Endothelial cell (in vitro differentiated cells): Measurements from ENCODE around the gene IGFBP3. TPM values are rescaled to one million over a fixed set of nuclear protein-coding genes. Genes with fewer than 3 reads are reported as not detected.

ENCODE experiments used
- DNase-seq: peaks from one replicate; pipeline ENCODE4 v3.0.0; 2021; ENCODE audit warnings: low spot score
- H3K27ac Mint-ChIP-seq: one replicate; pipeline ENCODE4 v1.8.0; 2021; ENCODE audit warnings: mixed read lengths, inconsistent platforms; ENCODE audit not compliant: unreplicated experiment
- H3K27me3 Mint-ChIP-seq: one replicate; pipeline ENCODE4 v1.8.0; 2021; ENCODE audit warnings: mild to moderate bottlenecking, moderate library complexity, mixed read lengths, inconsistent platforms; ENCODE audit not compliant: unreplicated experiment
- H3K36me3 Mint-ChIP-seq: one replicate; pipeline ENCODE4 v1.8.0; 2021; ENCODE audit warnings: mild to moderate bottlenecking, low read depth, mixed read lengths, inconsistent platforms; ENCODE audit not compliant: unreplicated experiment
- H3K4me1 Mint-ChIP-seq: one replicate; pipeline ENCODE4 v1.8.0; 2021; ENCODE audit warnings: mild to moderate bottlenecking, mixed read lengths, inconsistent platforms; ENCODE audit not compliant: unreplicated experiment
- H3K4me3 Mint-ChIP-seq: one replicate; pipeline ENCODE4 v1.8.0; 2021; ENCODE audit warnings: mild to moderate bottlenecking, mixed read lengths, inconsistent platforms; ENCODE audit not compliant: unreplicated experiment
- H3K9me3 Mint-ChIP-seq: one replicate; pipeline ENCODE4 v1.8.0; 2021; ENCODE audit warnings: mixed read lengths, inconsistent platforms; ENCODE audit not compliant: unreplicated experiment
- CTCF ChIP-seq: fragments of 200-600 bp; sonication (generic); IDR thresholded peaks from one replicate; pipeline ENCODE4 v1.5.0; 2021; ENCODE audit warnings: antibody characterized with exemption; ENCODE audit not compliant: unreplicated experiment
- total RNA-seq: library from RNA; stranded (reverse); fragmentation: NEBNext Ultra II Directional; extraction: Animal tissue kit (Norgen Biotek cat#: 25700); gene quantifications from one replicate; pipeline ENCODE4 v1.2.1, GENCODE V29; 2021; ENCODE audit not compliant: unreplicated experiment

Gene IGFBP3
- total RNA-seq, 1 donor from 2014 or later, result 125 TPM

- peaks cover 31% of the 10 kb centered on the region for H3K4me1 Mint-ChIP-seq
- H3K9me3 Mint-ChIP-seq, result no peaks in the 10 kb centered on the region
- no peaks in the 10 kb centered on the region for H3K36me3 Mint-ChIP-seq
- no peak for DNase-seq
- peaks cover 4% of the 10 kb centered on the region for H3K27me3 Mint-ChIP-seq
- no peak overlapping the region for H3K4me3 Mint-ChIP-seq
- no peak overlapping the region for H3K27ac Mint-ChIP-seq
- no peak for TF ChIP-seq CTCF
These were observed 26.4 kb downstream of the IGFBP3 start for GRCh38 chr7:45894665-45895062.

GRCh38 chr7:45893996-45894664, 26.9 kb downstream of the IGFBP3 start:
- Mint-ChIP-seq H3K4me3 (no peak overlapping the region), H3K9me3 (no peaks in the 10 kb centered on the region), H3K27me3 (peaks cover 4% of the 10 kb centered on the region), H3K27ac (no peak overlapping the region), H3K36me3 (no peaks in the 10 kb centered on the region), H3K4me1 (peaks cover 36% of the 10 kb centered on the region)
- TF ChIP-seq CTCF, result no peak
- DNase-seq, result no peak

GRCh38 chr7:45893374-45893995, 27.6 kb downstream of the IGFBP3 start:
- no peak for DNase-seq
- Mint-ChIP-seq H3K4me3 (no peak overlapping the region), H3K27ac (peak overlapping the region; percentile 71), H3K36me3 (no peaks in the 10 kb centered on the region), H3K4me1 (peaks cover 38% of the 10 kb centered on the region), H3K9me3 (no peaks in the 10 kb centered on the region), H3K27me3 (peaks cover 4% of the 10 kb centered on the region)
- TF ChIP-seq CTCF, result no peak

- DNase-seq, result no peak
- H3K36me3 Mint-ChIP-seq, result no peaks in the 10 kb centered on the region
- H3K9me3 Mint-ChIP-seq, result no peaks in the 10 kb centered on the region
- H3K27me3 Mint-ChIP-seq, result peaks cover 9% of the 10 kb centered on the region
- TF ChIP-seq CTCF, result no peak
- H3K4me1 Mint-ChIP-seq, result peaks cover 46% of the 10 kb centered on the region
- no peak overlapping the region for H3K27ac Mint-ChIP-seq
- no peak overlapping the region for H3K4me3 Mint-ChIP-seq
These were observed 28.6 kb downstream of the IGFBP3 start for GRCh38 chr7:45892407-45893035.
